Tibial nerve (tissue), 4 donors: Measurements from ENCODE around the gene TTC38. TPM values are rescaled to one million over a fixed set of nuclear protein-coding genes. Genes with fewer than 3 reads are reported as not detected.

Experiments
- DNase-seq, 2 donors: peaks; one replicate each; pipeline ENCODE4 v3.0.0-alpha.2; 2019; ENCODE audit warnings: low spot score in 2 of 2
- H3K27ac ChIP-seq, 4 donors: fragments of 200-600 bp; sonication (generic) in 3 of 4; one replicate each; pipeline ENCODE4 v1.5.1; 2017 to 2019; ENCODE audit warnings: mild to moderate bottlenecking in 1 of 4
- H3K27me3 ChIP-seq, 2 donors: fragments of 200-600 bp; sonication (generic) in 1 of 2; one replicate each; pipeline versions ENCODE4 v1.5.1 to v1.6.0; 2017 to 2019
- H3K36me3 ChIP-seq, 3 donors: fragments of 200-600 bp; sonication (generic); one replicate each; pipeline ENCODE4 v1.5.1; 2018 to 2019
- H3K4me1 ChIP-seq, 4 donors: fragments of 200-600 bp; sonication (generic) in 3 of 4; one replicate each; pipeline ENCODE4 v1.5.1; 2017 to 2019
- H3K4me3 ChIP-seq, 4 donors: fragments of 200-600 bp; sonication (generic) in 3 of 4; one replicate each; pipeline ENCODE4 v1.5.1; 2017 to 2019; ENCODE audit warnings: mild to moderate bottlenecking in 1 of 4, moderate library complexity in 1 of 4
- H3K9me3 ChIP-seq, 4 donors: fragments of 200-600 bp; sonication (generic) in 3 of 4; one replicate each; pipeline ENCODE4 v1.5.1; 2017 to 2019
- CTCF ChIP-seq, 5 experiments: fragments of 200-600 bp in 3 of 5; fragments of 450-650 bp in 2 of 5; sonication (generic) in 3 of 5; IDR thresholded peaks; one replicate each; pipeline ENCODE4 v1.5.1; 2016 to 2019; ENCODE audit warnings: antibody characterized with exemption in 5 of 5, mild to moderate bottlenecking in 3 of 5, moderate library complexity in 2 of 5
- EP300 ChIP-seq, 2 donors: sonication (generic); formaldehyde crosslinking; IDR thresholded peaks; one replicate each; pipeline ENCODE4 v1.6.1; 2017; ENCODE audit warnings: antibody characterized with exemption in 2 of 2, mild to moderate bottlenecking in 1 of 2
- POLR2A ChIP-seq, 2 donors: fragments of 450-650 bp; IDR thresholded peaks; one replicate each; pipeline ENCODE4 v1.6.1; 2017; ENCODE audit warnings: antibody characterized with exemption in 2 of 2, mild to moderate bottlenecking in 2 of 2, moderate library complexity in 2 of 2
- WGBS, 2 donors: methylation state at CpG; one replicate each; pipeline ENCODE4 v1.1.5; 2018; 5-methylcytosine and 5-hydroxymethylcytosine counted together
- total RNA-seq, 4 donors: library from RNA; depleted of rRNA; stranded (reverse); fragments of >200 nt; gene quantifications; one replicate each; pipeline ENCODE4 v1.1.0, GENCODE V29; 2016

Gene TTC38
- total RNA-seq, 4 donors from 2014 or later: 63.2 to 85.2 (median 74.2) TPM

- H3K27ac ChIP-seq: no peak overlapping the region
- 77 to 84% methylated on average over 19 of the region's 19 CpGs for WGBS, 2 donors
- DNase-seq: no peak
- TF ChIP-seq EP300 (IDR thresholded peaks at IDR 0.05): no peak
- no peak for TF ChIP-seq POLR2A (IDR thresholded peaks at IDR 0.05)
- TF ChIP-seq CTCF (IDR thresholded peaks at IDR 0.05): no peak
- no peaks in the 10 kb centered on the region for H3K27me3 ChIP-seq
- H3K36me3 ChIP-seq: peaks cover 5 to 97% (median 14%) of the 10 kb centered on the region in 3 donors
- no peaks in the 10 kb centered on the region for H3K4me1 ChIP-seq
- no peaks in the 10 kb centered on the region for H3K9me3 ChIP-seq
- H3K4me3 ChIP-seq: no peak overlapping the region
Measured at GRCh38 chr22:46280999-46281623, 13.3 kb downstream of the TTC38 start.

GRCh38 chr22:46281866-46282678, 14.3 kb downstream of the TTC38 start:
- no peaks in the 10 kb centered on the region for H3K27me3 ChIP-seq
- no peak overlapping the region for H3K27ac ChIP-seq
- WGBS, 2 donors: 85 to 94% methylated on average over 11 to 13 of the region's 13 CpGs
- H3K9me3 ChIP-seq: no peaks in the 10 kb centered on the region
- TF ChIP-seq EP300 (IDR thresholded peaks at IDR 0.05): no peak
- TF ChIP-seq CTCF (IDR thresholded peaks at IDR 0.05): no peak
- TF ChIP-seq POLR2A (IDR thresholded peaks at IDR 0.05): no peak
- H3K4me1 ChIP-seq: peaks cover 0 to 2% (median 0%) of the 10 kb centered on the region in 4 donors
- no peak overlapping the region for H3K4me3 ChIP-seq
- H3K36me3 ChIP-seq: peaks cover 5 to 99% (median 14%) of the 10 kb centered on the region in 3 donors
- DNase-seq: no peak

- no peak for TF ChIP-seq EP300 (IDR thresholded peaks at IDR 0.05)
- no peak for TF ChIP-seq POLR2A (IDR thresholded peaks at IDR 0.05)
- no peak for TF ChIP-seq CTCF (IDR thresholded peaks at IDR 0.05)
- H3K4me3 ChIP-seq: no peak overlapping the region
- H3K27ac ChIP-seq: no peak overlapping the region
- H3K27me3 ChIP-seq: no peaks in the 10 kb centered on the region
- peaks cover 4 to 99% (median 5%) of the 10 kb centered on the region in 3 donors for H3K36me3 ChIP-seq
- no peaks in the 10 kb centered on the region for H3K9me3 ChIP-seq
- peaks cover 0 to 14% (median 0%) of the 10 kb centered on the region in 4 donors for H3K4me1 ChIP-seq
- WGBS, 2 donors: 91 to 95% methylated on average over 3 of the region's 3 CpGs
- no peak for DNase-seq
Measured at GRCh38 chr22:46286006-46286405, 18.2 kb downstream of the TTC38 start.

GRCh38 chr22:46286941-46287872, 19.4 kb downstream of the TTC38 start:
- peaks cover 4 to 99% (median 5%) of the 10 kb centered on the region in 3 donors for H3K36me3 ChIP-seq
- peaks cover 0 to 8% (median 0%) of the 10 kb centered on the region in 4 donors for H3K9me3 ChIP-seq
- peaks cover 0 to 14% (median 0%) of the 10 kb centered on the region in 4 donors for H3K4me1 ChIP-seq
- H3K27me3 ChIP-seq: no peaks in the 10 kb centered on the region
- no peak overlapping the region for H3K4me3 ChIP-seq
- no peak for DNase-seq
- TF ChIP-seq EP300 (IDR thresholded peaks at IDR 0.05): no peak
- TF ChIP-seq POLR2A (IDR thresholded peaks at IDR 0.05): no peak
- TF ChIP-seq CTCF (IDR thresholded peaks at IDR 0.05): no peak
- 89 to 91% methylated on average over 15 of the region's 15 CpGs for WGBS, 2 donors
- peak overlapping the region in 2 of 4 donors; percentile 8 to 35 for H3K27ac ChIP-seq
